ENCODE measurements around the gene RBM47.

The RBM47 gene

DNA sequence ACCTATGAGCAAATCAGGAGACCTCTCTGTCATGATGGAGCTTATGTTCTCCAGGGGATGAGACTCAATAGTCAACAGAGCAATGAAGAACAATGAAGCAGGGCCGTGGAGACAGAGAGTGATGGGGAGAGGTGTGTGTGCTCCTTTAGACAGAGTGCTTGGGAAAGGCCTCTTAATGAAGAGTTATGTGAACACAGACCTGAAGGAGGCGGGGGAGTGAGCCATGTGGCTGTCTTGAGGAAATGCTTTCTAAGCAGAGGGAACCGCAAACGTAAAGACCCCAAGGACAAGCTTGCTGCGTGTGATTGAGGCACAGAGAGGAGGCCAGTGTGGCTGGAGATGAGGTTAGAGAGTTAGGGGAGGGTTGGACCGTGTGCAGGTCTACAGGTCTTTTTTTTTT is 241.4 kb downstream of the RBM47 start:
- FAIRE-seq (no peak), DNase-seq (ENCODE audit: insufficient read length, low spot score) (no peak)

DNA sequence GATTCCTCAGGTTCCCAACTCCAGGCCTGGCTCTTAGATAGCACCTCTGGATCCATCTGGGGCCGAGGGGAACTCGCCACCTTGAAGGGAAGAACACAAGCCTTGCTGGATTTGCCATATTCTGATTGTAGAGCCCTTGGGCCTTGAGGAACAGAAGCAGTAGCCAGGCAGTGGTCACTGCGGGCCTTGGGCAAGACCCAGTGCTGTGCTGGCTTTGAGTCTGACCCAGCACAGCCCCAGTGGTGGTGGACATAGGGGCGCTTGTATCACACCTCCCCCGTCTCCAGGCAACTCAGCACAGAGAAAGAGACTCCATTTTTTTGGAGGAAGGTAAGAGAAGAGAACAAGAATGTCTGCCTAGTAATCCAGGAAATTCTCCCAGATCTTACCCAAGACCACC is 249.0 kb downstream of the RBM47 start:
- FAIRE-seq: no peak
- DNase-seq (ENCODE audit: insufficient read length, low spot score): no peak

DNA sequence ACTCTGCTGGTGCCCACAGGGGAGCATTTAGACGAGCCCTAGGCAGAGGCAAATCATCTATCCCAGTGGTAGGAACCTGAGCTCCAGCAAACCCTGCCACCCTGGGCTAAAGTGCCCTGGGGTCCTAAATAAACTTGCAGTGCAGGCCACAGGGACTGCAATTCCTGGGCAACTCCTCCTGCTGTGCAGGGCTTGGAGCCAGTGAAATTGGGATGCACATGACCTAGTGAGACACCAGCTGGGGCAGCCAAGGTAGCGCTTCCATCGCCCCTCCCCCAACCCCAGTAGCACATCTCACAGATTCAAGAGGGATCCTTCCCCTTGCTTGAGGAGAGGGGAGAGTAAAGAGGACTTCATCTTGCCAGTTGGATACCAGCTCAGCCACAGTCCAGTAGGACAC is 250.4 kb downstream of the RBM47 start:
- FAIRE-seq: no peak
- DNase-seq (ENCODE audit: insufficient read length, low spot score): no peak

DNA sequence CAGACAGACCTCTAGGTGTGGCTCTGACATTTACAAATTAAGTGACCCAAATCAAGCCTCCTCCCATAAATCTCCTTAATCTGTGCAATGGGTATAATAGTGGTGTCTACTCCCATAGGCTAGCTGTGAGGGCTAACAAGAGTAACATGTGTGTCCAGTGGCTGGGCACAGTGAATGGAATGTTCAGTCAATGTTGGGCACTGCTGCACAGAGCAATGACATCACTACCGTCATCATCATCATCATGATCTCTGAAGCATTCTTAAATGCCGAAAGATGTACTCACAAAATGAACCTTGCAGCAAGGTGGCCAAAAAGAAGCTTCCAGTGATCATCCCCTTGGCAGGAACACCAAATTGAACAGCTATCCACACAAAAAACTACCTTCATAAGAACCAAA is 251.0 kb downstream of the RBM47 start:
- FAIRE-seq (no peak), DNase-seq (ENCODE audit: insufficient read length, low spot score) (no peak)

DNA sequence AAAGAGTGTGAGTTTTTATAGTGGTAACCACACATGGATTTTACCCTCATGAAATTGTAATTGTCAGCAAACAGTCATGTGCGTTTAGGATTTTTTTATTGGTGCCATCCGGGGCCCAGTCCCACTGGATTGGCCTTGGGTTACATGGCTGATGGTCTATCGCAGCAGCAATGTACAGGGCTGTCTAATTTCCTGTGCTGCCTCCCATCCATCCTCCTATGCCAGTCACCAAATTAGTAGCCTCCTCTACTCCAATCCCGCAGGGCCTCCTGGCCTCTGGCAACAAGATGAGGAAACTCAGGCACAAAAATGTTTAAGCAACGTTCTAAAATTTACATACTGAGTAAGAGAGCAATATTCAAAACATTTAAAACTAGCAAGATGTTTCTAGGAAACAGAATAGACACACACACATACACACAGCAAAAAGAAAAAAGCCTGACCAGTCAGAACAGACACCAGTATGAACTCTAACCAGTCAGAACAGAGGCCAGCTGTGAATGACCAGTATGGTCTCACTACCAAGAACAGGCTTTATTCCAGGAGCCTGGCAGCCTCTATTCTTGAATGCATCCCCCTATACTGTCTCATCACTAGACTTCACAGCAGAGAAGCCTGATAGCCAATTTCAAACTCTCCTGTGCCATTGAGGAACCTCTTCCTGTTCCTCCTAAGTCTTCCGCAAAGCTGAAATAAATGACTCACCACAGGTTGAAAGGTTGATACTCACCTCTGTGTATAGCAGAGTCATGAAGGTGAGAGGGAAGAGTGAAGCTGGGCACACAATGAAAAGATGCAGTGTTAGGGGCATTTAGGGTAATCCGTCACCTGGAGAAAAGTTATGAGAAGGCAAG is 251.9 kb downstream of the RBM47 start:
- no peak for DNase-seq (ENCODE audit: insufficient read length, low spot score)
- no peak for FAIRE-seq

DNA sequence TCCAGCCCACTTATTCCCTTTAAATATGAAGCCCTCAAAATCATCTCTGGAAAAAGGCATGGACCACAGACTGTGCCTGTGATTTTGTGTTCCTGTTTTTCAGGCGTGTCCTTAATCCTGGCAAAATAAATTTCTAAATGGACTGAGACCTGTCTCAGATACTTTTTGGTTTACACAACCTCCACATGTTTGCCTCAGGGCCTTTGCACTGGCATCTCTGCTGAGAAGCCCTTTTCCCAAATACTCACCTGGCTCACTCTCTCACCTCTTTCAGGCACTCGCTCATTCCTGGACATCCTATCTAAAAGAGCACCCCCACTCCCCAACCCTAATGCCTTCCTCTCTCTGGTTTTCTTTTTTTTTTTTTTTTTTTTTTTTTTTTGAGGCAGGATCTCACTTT is 254.0 kb downstream of the RBM47 start:
- FAIRE-seq (no peak), DNase-seq (ENCODE audit: insufficient read length, low spot score) (no peak)

DNA sequence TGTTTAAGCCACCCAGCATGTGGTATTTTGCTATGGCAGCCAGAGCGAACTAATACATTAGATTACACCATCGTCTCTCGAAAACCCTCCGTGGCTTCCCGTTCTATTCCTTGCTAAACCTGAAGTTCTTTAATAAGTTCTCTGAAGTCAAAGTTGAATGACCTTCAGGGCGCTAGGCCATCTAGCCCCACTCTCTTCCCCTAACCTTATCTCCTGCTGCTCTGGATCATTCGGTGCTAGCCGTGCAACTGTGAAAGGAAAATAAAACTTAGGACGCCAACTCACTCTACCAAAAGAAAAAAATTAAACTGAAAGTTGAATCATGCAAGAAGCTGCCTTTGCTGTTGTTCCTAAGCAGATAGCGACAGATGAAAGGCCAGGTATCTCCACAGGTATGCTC is 254.6 kb downstream of the RBM47 start:
- FAIRE-seq (no peak), DNase-seq (ENCODE audit: insufficient read length, low spot score) (no peak)

DNA sequence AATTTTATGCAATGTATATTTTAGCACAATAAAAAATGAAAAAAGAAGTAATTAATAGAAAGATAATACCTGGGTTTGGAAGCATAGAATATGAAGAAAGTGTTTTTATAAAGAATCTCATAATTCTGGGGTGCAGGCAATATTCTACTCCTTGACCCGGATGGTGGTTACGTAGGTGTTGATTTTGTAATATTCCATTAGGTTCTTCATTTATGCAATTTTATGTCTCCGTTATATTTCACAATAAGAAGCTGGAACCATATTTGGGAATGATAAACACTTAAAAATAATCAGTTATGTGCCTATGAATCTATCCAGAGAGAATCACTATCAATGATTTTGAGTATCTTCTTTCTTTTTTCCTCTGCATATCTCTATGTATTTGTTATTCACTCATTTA is 256.0 kb downstream of the RBM47 start:
- FAIRE-seq: no peak
- DNase-seq (ENCODE audit: insufficient read length, low spot score): no peak

All from HTR-8/SVneo (cell line).